Measurements from ENCODE around the gene STAT3. TPM values are rescaled to one million over a fixed set of nuclear protein-coding genes. Genes with fewer than 3 reads are reported as not detected.
A peak's percentile ranks its signal among the peaks of the same experiment; 100 is the strongest.

Gene STAT3
- total and polyA plus RNA-seq, 2 of the 13 experiments (the other 11 are each of a cell fraction or from before 2014, with no cell fraction given), result 61.8 to 62.4 TPM

DNA sequence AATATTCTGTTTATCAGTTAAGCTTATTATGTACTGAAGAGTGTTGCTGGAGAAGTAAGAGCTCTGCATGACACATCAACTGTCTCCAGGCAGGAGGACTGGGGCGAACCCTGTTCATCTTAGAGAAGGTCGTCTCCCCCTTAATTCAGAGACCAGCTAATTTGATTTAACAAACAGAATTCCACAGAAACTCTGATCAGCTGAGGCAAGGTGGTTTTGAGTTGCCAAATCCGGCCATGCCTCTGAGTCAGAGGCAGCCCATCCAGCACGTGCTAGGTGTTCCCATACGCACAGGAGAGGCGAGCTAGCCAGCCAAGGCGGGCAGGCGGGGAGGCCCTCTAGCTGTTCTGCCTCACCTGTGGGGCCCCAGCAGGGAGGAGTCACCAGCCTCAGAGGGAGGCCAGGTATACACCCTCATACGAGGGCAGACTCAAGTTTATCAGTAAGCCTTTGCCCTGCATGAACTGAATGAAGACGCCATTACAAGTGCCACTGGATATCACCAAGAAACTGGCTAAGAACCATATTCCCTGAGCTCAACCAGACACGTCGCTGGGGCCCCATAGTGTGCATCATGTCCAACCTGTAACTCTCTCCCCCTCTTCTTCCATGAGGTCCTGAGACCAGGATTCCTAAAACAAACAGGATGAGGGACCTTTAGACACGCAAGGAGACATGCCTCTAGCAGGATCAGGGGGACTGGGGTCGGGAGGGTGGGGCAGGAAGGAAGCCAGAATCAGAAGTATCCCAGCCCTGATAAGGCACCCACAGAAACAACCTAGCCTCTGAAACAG, 74.3 kb downstream of the STAT3 start (continued):
- TF ChIP-seq ZNF496 (CRISPR knock-in tag; IDR thresholded peaks at IDR 0.05; ENCODE audit: insufficient replicate concordance) (no peak), RFXAP (CRISPR knock-in tag; IDR thresholded peaks at IDR 0.05; ENCODE audit: borderline replicate concordance) (no peak), ZFP82 (CRISPR knock-in tag; IDR thresholded peaks at IDR 0.05; ENCODE audit: borderline replicate concordance) (no peak), MTA3 (CRISPR knock-in tag; IDR thresholded peaks at IDR 0.05) (no peak), MYC (CRISPR knock-in tag; IDR thresholded peaks at IDR 0.05; ENCODE audit: borderline replicate concordance) (no peak), ZNF326 (CRISPR knock-in tag; IDR thresholded peaks at IDR 0.05; ENCODE audit: borderline replicate concordance) (no peak), GATAD1 (CRISPR knock-in tag; IDR thresholded peaks at IDR 0.05) (no peak), PRPF4 (IDR thresholded peaks at IDR 0.05; ENCODE audit: low read depth, low read length, poor library complexity, severe bottlenecking) (no peak), ARID2 (CRISPR knock-in tag; IDR thresholded peaks at IDR 0.05; ENCODE audit: borderline replicate concordance) (no peak), KDM3A (CRISPR knock-in tag; IDR thresholded peaks at IDR 0.05; ENCODE audit: low read depth) (no peak), ZNF337 (CRISPR knock-in tag; IDR thresholded peaks at IDR 0.05; ENCODE audit: borderline replicate concordance, low read depth) (no peak), ZNF883 (CRISPR knock-in tag; IDR thresholded peaks at IDR 0.05; ENCODE audit: not compliant biosample characterization) (no peak), SETDB1 (CRISPR knock-in tag; IDR thresholded peaks at IDR 0.05; ENCODE audit: borderline replicate concordance) (no peak), ZNF768 (CRISPR knock-in tag; IDR thresholded peaks at IDR 0.05) (no peak; the same call in 1 of the 2 replicates), ZNF629 (CRISPR knock-in tag; conservative IDR thresholded peaks at IDR 0.05) (no peak)
- TF ChIP-seq, protein P1, sequence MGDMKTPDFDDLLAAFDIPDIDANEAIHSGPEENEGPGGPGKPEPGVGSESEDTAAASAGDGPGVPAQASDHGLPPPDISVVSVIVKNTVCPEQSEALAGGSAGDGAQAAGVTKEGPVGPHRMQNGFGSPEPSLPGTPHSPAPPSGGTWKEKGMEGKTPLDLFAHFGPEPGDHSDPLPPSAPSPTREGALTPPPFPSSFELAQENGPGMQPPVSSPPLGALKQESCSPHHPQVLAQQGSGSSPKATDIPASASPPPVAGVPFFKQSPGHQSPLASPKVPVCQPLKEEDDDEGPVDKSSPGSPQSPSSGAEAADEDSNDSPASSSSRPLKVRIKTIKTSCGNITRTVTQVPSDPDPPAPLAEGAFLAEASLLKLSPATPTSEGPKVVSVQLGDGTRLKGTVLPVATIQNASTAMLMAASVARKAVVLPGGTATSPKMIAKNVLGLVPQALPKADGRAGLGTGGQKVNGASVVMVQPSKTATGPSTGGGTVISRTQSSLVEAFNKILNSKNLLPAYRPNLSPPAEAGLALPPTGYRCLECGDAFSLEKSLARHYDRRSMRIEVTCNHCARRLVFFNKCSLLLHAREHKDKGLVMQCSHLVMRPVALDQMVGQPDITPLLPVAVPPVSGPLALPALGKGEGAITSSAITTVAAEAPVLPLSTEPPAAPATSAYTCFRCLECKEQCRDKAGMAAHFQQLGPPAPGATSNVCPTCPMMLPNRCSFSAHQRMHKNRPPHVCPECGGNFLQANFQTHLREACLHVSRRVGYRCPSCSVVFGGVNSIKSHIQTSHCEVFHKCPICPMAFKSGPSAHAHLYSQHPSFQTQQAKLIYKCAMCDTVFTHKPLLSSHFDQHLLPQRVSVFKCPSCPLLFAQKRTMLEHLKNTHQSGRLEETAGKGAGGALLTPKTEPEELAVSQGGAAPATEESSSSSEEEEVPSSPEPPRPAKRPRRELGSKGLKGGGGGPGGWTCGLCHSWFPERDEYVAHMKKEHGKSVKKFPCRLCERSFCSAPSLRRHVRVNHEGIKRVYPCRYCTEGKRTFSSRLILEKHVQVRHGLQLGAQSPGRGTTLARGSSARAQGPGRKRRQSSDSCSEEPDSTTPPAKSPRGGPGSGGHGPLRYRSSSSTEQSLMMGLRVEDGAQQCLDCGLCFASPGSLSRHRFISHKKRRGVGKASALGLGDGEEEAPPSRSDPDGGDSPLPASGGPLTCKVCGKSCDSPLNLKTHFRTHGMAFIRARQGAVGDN (CRISPR knock-in tag; IDR thresholded peaks at IDR 0.05), result peak; percentile 51
- TF ChIP-seq, protein P2, sequence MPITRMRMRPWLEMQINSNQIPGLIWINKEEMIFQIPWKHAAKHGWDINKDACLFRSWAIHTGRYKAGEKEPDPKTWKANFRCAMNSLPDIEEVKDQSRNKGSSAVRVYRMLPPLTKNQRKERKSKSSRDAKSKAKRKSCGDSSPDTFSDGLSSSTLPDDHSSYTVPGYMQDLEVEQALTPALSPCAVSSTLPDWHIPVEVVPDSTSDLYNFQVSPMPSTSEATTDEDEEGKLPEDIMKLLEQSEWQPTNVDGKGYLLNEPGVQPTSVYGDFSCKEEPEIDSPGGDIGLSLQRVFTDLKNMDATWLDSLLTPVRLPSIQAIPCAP (CRISPR knock-in tag; IDR thresholded peaks at IDR 0.05; ENCODE audit: low read depth), result no peak
- TF ChIP-seq, protein P3, sequence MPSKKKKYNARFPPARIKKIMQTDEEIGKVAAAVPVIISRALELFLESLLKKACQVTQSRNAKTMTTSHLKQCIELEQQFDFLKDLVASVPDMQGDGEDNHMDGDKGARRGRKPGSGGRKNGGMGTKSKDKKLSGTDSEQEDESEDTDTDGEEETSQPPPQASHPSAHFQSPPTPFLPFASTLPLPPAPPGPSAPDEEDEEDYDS (CRISPR knock-in tag; IDR thresholded peaks at IDR 0.05), result no peak
- TF ChIP-seq, protein P4, sequence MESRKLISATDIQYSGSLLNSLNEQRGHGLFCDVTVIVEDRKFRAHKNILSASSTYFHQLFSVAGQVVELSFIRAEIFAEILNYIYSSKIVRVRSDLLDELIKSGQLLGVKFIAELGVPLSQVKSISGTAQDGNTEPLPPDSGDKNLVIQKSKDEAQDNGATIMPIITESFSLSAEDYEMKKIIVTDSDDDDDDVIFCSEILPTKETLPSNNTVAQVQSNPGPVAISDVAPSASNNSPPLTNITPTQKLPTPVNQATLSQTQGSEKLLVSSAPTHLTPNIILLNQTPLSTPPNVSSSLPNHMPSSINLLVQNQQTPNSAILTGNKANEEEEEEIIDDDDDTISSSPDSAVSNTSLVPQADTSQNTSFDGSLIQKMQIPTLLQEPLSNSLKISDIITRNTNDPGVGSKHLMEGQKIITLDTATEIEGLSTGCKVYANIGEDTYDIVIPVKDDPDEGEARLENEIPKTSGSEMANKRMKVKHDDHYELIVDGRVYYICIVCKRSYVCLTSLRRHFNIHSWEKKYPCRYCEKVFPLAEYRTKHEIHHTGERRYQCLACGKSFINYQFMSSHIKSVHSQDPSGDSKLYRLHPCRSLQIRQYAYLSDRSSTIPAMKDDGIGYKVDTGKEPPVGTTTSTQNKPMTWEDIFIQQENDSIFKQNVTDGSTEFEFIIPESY (CRISPR knock-in tag; IDR thresholded peaks at IDR 0.05), result 0 out of 2 replicates have a peak, but pooled peaks have one; percentile 13
